Fibroblast of pulmonary artery (primary cell): ENCODE data around the gene TENM4.
"Not testable (repeated sequence)": the region's sequence is repeated elsewhere in the genome, so short reads cannot be mapped to it uniquely, and the experiment has no call there.

Experiments
- DNase-seq: peaks from one replicate; pipeline ENCODE4 v3.0.0-alpha.2; 2010; ENCODE audit warnings: low read depth
- H3K4me3 ChIP-seq: replicated peaks from 2 replicates; pipeline ENCODE4 v1.5.1; 2011; ENCODE audit warnings: low read depth, mild to moderate bottlenecking, control low read depth, low read length, moderate library complexity
- TF ChIP-seq, protein P1 (sequence below): IDR thresholded peaks from 2 replicates; pipeline ENCODE4 v1.5.1; 2011; ENCODE audit warnings: mild to moderate bottlenecking, control low read depth, low read length, inconsistent platforms; ENCODE audit errors: missing control alignments

The TENM4 gene

DNA sequence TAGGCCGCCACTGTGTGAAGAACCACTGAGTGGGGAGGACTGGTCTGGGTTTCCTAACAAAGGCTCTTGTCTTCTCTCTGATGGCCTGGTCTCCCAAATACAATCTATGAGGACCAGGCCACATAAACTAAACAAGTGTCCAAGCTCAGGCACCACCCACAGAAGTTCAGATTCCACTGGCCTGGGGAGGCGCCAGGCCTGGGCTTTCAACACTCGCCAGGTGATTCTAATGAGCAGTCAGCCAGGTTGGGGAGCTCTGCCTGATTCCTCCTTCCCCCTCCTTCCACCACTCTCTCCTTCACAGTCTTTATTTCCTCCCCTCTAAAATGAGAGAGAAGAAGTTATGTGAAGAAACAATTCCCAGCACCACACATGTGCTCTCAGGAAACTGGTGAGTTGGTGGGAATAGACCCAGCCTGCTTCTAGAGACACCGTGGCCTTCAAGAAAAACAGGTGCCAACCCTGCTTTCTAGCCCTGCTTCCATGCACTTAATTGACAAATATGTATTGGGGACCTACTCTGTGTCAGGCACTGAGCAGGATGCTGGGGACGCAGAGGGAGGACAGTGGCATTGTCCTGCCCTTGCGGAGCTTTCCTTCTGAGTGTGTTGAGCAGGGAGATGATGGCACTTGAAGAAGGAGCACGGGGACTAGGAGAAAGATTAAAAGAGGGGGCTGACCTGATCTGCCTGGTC is 242.5 kb downstream of the TENM4 start:
- TF ChIP-seq, protein P1, sequence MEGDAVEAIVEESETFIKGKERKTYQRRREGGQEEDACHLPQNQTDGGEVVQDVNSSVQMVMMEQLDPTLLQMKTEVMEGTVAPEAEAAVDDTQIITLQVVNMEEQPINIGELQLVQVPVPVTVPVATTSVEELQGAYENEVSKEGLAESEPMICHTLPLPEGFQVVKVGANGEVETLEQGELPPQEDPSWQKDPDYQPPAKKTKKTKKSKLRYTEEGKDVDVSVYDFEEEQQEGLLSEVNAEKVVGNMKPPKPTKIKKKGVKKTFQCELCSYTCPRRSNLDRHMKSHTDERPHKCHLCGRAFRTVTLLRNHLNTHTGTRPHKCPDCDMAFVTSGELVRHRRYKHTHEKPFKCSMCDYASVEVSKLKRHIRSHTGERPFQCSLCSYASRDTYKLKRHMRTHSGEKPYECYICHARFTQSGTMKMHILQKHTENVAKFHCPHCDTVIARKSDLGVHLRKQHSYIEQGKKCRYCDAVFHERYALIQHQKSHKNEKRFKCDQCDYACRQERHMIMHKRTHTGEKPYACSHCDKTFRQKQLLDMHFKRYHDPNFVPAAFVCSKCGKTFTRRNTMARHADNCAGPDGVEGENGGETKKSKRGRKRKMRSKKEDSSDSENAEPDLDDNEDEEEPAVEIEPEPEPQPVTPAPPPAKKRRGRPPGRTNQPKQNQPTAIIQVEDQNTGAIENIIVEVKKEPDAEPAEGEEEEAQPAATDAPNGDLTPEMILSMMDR: no peak
- H3K4me3 ChIP-seq: no peak overlapping the region
- no peak for DNase-seq

DNA sequence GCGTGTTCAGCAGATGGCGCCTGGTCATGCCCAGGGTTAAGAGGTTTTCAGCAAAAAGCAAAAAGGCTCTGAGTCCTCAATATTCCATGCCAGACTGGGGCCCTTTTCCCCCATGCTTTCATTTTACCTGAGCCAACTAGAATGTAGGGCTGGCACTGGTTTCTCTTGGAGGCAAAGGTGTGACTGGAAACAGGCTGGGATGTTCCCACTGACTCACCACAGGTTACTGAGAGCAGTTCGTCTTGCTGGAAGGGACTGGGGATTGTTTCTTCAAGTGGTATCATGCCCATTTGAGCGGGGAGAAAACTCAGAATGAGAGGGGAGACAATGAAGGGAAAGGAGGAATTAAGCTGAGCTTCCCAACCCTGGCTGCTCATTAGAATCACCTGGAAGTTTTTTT is 243.9 kb downstream of the TENM4 start:
- TF ChIP-seq, protein P1: no peak

DNA sequence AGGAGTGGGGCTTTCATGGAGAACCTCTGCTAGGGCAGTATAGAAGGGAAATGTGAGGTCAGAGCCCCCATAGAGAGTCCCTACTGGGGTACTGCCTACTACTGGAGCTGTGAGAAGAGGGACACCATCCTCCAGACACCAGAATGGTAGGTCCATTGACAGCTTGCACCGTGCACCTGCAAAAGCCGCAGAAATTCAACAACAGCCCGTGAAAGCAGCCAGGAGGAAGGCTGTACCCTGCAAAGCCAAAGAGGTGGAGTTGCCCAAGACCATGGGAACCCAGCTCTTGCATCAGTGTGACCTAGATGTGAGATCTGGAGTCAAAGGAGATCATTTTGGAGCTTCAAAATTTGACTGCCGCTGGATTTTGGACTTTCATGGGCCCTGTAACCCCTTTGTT is 245.6 kb downstream of the TENM4 start:
- TF ChIP-seq, protein P1: no peak
- H3K4me3 ChIP-seq: no peak overlapping the region
- DNase-seq: no peak

More for the DNA sequence above, 243.9 kb downstream of the TENM4 start:
- H3K4me3 ChIP-seq: no peak overlapping the region
- DNase-seq: no peak

DNA sequence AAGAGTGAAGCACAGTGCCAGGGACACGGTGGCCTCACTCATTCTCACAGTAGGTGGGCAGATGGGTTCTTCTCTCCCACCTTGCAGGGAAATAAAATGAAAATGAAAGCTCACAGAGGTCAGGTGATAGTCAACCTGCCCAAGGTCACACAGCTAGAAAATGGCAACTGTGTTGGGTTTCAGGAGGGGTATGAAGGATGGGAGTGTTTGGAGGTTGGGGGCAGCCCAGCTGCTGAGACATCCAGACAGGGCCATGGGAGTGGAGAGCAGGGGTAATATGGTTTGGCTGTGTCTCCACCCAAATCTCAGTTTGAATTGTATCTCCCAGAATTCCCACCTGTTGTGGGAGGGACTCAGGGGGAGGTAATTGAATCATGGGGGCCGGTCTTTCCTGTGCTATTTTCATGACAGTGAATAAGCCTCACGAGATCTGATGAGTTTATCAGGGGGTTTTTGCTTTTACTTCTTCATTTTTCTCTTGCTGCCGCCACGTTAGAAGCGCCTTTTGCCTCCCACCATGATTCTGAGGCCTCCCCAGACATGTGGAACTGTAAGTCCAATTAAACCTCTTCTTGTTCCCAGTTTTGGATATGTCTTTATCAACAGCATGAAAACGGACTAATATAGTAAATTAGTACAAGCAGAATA is 247.0 kb downstream of the TENM4 start:
- DNase-seq: no peak
- TF ChIP-seq, protein P1: no peak
- no peak overlapping the region for H3K4me3 ChIP-seq

DNA sequence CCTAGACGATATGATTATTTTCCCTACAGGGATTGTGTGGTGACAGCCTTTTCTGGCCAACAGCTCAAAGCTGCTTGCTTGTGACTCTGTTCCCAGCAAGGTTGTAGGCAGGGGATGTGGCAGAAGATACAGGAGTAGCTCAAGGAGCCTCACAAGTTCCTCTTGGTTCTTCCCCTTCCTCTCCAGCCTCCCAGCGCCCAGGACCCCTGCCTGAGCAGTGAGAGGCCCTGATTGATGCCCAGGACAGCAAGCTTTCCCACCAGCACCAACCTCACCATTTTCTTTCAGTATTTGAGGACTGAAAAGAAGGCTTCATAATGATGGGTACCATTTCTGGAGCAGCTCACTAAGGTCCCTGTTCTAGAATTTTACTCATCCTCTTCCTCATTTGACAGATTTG is 248.0 kb downstream of the TENM4 start:
- TF ChIP-seq, protein P1: no peak
- DNase-seq: no peak
- H3K4me3 ChIP-seq: no peak overlapping the region

DNA sequence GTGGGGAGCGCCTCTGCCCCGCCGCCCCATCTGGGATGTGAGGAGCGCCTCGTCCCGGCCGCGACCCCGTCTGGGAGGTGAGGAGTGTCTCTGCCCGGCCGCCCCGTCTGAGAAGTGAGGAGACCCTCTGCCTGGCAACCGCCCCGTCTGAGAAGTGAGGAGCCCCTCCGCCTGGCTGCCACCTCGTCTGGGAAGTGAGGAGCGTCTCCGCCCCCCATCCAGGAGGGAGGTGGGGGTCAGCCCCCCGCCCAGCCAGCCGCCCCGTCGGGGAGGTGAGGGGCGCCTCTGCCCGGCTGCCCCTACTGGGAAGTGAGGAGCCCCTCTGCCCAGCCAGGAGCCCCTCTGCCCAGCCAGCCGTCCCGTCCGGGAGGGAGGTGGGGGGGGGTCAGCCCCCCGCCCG is 249.1 kb downstream of the TENM4 start:
- DNase-seq, H3K4me3 ChIP-seq: not testable (repeated sequence)

DNA sequence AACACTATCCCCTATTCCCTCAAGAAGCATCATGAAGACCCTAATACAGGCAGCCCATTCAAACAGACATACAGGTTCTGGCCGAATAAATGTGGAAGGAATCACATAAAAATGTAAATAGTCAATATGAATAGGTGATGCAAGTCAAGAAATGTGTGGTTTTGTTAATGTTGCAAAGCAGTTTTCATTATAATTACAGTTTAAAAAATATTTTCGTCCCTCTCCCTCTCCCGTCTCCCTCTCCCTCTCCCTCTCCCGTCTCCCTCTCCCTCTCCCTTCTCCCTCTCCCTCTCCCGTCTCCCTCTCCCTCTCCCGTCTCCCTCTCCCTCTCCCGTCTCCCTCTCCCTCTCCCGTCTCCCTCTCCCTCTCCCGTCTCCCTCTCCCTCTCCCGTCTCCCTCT is 250.3 kb downstream of the TENM4 start:
- not testable (repeated sequence) for H3K4me3 ChIP-seq, DNase-seq

DNA sequence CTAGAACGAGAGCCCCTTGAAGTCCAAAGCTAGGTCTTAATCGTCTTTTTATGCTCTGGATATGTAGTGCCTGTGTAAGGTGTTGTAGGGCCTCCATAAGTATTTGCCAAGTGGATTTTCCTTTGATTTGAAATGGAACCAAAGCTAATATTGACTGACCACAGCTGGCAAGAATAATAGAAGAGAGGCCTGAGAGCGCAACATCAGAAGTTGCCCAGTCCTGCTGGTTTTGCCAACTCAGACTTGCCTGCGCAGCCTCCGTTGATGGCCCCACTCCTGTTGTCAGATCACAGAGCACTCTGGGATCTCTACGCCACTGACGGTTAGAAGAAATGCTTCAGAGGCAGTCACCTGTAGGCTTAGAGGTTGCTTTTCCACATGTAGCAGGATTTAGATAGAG is 251.2 kb downstream of the TENM4 start:
- DNase-seq: no peak
- no peak overlapping the region for H3K4me3 ChIP-seq
- TF ChIP-seq, protein P1: no peak
